Stimulated activated CD8-positive, alpha-beta memory T cell treated with anti-CD3 and anti-CD28 coated beads, Interleukin-7, amount 100 ng/mL, for 24 hours (primary cell): ENCODE measurements around the gene CALHM5.
"Not testable (repeated sequence)": the region's sequence is repeated elsewhere in the genome, so short reads cannot be mapped to it uniquely, and the experiment has no call there.

ENCODE experiments used
- DNase-seq: peaks from one replicate; pipeline ENCODE4 v3.0.0-alpha.2; 2020; ENCODE audit warnings: low read depth

Gene CALHM5, protein sequence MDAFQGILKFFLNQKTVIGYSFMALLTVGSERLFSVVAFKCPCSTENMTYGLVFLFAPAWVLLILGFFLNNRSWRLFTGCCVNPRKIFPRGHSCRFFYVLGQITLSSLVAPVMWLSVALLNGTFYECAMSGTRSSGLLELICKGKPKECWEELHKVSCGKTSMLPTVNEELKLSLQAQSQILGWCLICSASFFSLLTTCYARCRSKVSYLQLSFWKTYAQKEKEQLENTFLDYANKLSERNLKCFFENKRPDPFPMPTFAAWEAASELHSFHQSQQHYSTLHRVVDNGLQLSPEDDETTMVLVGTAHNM

DNA sequence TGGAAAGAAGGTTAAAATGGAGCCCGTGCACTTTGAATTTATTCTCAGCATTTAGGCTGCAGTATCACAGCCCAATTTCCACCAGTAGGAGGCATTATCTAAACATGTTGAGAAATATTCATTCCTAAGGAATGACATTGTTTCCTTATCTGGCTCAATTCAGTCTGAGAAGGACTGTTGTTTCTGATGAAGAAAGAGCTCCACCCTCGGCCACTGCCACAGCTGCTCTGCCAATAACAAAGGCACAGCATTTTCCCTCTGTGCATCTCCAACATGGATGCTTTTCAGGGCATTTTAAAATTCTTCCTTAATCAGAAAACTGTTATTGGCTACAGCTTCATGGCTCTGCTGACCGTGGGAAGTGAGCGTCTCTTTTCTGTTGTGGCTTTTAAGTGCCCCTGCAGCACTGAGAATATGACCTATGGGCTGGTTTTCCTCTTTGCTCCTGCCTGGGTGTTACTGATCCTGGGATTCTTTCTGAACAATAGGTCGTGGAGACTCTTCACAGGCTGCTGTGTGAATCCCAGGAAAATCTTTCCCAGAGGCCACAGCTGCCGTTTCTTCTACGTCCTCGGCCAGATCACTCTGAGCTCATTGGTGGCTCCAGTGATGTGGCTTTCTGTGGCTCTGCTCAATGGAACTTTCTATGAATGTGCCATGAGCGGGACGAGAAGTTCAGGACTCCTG, at the start of gene CALHM5:
Gene CALHM5 (plus strand): TSS at position 216 of the 687 bp plus-strand sequence. CDS start 58 bp downstream, at position 274.
- DNase-seq, result no peak

- DNase-seq, result no peak
These were observed 49.2 kb upstream of the CALHM5 start for GRCh38 chr6:116461932-116462885.

DNA sequence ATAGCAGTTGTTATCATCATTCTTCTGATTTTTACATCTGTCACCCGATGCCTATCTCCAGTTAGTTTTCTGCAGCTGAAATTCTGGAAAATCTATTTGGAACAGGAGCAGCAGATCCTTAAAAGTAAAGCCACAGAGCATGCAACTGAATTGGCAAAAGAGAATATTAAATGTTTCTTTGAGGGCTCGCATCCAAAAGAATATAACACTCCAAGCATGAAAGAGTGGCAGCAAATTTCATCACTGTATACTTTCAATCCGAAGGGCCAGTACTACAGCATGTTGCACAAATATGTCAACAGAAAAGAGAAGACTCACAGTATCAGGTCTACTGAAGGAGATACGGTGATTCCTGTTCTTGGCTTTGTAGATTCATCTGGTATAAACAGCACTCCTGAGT, 48.1 kb upstream of the CALHM5 start:
- no peak for DNase-seq

GRCh38 chr6:116465246-116465645, 46.2 kb upstream of the CALHM5 start:
- no peak for DNase-seq

GRCh38 chr6:116467096-116467495, 44.3 kb upstream of the CALHM5 start:
- DNase-seq, result no peak

GRCh38 chr6:116467514-116467913, 43.9 kb upstream of the CALHM5 start:
- no peak for DNase-seq

GRCh38 chr6:116468293-116468692, 43.1 kb upstream of the CALHM5 start:
- DNase-seq, result no peak

GRCh38 chr6:116471531-116471930, 39.9 kb upstream of the CALHM5 start:
- DNase-seq, result no peak

DNA sequence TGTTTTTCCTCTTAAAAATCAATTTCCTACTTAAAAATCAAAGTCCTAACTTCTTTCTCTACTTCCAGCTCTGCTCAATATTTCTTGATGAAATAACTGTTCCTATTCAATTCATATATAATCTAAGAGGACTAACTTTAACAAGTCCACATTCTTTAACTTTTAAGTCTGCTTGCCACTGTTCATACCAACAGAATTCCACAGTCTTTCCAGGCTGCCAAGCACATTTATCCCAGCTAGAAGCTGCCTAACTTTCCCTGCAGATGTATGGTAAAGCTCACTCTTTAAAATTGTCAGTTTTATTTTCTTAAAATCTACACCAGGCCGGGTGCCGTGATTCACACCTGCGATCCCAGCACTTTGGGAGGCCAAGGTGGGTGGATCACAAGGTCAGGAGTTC, 38.7 kb upstream of the CALHM5 start:
- no peak for DNase-seq

GRCh38 chr6:116475141-116475540, 36.3 kb upstream of the CALHM5 start:
- no peak for DNase-seq

DNA sequence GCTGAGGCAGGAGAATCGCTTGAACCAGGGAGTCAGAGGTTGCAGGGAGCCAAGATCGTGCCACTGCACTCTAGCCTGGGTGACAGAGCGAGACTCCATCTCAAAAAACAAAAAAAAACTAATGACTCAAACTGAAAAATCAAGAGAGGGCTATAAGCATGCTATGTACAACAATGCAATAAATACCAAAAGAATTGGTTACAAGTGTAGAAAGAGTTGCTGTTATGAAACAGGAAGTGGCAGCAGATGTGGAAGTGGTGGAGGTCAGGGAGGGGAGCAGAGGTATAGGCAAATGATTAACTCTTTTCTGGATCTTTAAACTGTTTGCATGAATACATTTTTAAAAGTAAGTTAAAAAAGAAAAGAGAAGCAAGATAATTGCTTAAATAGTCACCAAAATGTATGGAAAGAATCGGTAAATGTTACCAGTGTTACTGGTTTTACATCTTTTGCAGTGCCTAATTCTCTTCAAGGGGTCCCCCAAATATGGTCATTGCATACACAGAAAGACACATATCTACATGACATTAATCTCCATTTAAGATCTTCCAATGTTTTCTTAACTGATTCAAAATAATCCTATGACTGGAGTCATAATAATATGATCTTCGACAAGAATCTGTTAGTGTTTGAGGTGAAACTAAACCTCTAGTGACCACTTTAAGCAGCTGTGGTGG, 35.3 kb upstream of the CALHM5 start:
- no peak for DNase-seq

GRCh38 chr6:116482780-116483179, 28.7 kb upstream of the CALHM5 start:
- no peak for DNase-seq

GRCh38 chr6:116483616-116484015, 27.8 kb upstream of the CALHM5 start:
- no peak for DNase-seq

DNA sequence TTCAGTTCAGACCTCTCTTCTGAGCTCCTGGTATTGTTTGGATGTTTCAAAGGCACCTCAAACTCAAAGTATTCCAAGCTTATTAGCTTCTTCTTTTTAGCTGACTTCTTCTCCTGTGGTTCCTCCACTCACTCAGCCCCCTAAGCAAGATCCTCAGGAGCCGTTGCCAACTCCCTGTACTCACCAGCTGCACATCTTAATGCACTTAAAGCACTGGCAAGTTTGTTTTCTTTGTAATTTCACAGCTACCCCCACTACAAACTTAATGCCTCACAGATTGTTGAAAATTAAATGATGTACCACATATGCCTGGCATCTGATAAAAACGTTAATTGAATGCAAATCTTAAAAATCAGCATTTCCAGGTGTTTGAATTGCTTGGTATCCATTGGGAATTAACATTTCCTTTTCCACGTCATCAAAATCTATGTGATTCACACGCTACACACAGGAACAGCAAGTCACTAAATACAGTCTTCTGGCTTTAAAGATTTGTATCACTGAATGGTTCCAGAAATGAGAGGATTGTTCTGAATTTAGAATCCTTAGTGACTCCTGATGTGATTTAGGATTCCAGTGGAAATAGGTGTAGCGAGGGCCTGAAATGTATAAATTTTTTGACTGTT, 25.8 kb upstream of the CALHM5 start:
- no peak for DNase-seq

- no peak for DNase-seq
These were observed 19.7 kb upstream of the CALHM5 start for GRCh38 chr6:116491610-116492330.

DNA sequence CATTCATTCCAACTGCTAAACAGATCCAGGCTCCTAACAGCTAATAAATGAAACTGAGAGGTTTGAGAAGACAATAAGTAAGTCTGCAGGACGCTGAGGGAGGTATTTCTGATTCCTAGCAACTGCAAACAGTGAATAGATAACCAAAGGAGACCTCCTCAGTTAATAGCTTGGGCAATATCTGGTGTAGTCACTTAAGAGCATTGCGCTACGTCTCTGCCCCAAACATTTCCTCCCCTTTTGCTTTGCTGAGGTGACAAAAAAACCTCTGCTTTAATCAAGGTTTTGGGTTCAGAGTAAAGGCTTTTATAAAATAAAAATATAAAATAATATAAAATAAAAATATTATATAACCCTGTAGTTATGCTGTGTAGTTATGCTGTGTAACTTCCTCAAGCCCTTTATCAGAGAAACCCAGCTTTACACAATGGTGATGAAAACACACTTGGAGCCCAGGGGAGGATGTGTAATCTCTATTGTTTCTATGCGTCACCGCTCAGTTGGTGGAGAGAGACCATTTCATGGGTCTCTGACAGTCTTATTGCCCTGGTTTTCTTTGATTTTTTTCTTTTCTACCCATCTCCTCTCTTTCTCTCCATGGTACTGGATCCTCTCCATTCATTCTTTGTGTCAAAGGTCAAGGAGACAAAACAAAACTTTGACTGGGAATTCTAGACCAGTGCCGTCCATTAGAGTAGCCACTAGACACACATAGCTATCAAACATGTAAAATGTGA, 18.9 kb upstream of the CALHM5 start:
- DNase-seq, result no peak

- DNase-seq, result not testable (repeated sequence)
These were observed 16.3 kb upstream of the CALHM5 start for GRCh38 chr6:116495161-116495560.

DNA sequence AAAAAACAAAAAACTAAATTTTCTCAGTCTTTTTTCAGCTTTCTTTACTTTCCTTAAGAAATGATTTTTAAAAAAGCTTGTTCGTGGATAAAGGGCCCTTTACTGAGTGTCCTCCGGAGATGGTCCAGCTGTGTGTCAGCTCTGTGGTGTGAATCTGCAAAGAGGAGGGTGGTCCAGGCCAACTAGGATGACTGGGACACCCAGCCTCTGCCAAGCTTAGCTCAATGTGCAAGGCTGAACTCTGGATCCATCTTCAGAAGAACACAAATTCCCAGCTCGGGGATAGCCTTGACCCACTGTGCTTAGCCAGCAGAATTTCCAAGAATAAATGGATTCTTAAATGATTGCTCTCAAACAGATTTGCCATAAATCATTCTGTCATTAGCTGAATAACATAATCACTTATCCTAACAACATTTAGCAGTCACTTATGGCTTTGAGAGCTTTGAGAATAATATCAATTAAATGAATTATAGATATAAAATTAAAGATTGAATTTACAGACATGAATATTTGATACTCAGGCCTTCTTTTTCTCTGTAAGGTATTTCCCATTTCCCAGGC, 14.2 kb upstream of the CALHM5 start:
- no peak for DNase-seq

DNA sequence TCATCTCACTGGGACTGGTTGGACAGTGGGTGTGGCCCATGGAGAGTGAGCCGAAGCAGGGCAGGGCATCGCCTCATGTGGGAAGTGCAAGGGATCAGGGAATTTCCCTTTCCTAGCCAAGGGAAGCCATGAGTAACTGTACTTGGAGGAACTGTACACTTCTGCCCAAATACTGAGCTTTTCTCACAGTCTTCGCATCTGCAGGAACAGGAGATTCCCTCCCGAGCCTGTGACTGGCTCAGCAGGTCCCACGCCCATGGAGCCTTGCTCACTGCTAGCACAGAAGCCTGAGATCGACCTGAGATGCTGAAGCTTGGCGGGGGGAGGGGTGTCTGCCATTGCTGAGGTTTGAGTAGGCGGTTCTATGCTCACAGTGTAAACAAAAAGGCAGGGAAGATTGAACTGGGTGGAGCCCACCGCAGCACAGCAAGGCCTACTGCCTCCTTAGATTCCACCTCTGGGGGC, 10.4 kb upstream of the CALHM5 start:
- no peak for DNase-seq

DNA sequence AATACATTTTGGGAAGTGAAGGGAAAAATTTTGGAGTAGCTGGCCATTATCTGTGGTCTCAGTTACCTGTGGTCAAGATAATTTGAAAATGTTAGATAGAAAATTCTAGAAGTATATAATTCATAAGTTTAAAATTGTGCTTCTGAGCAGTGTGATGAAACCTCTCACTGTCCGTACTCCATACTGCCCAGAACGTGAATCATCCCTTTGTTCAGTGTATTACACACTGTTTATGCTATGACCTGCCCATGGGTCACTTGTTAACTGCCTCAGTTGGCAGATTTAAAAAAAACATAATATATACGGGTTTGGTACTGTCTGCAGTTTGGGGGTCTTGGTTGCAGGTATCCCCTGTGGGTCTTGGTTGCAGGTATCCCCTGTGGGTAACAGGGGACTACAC, 4.1 kb upstream of the CALHM5 start:
- no peak for DNase-seq
